GM18868 (cell line): ENCODE results near the gene VWC2L.

Source experiments
- ATAC-seq: cut with Tn5 transposase; IDR thresholded peaks from one replicate; pipeline ENCODE4 v1.9.1; 2021; ENCODE audit warnings: mild to moderate bottlenecking, moderate library complexity; ENCODE audit not compliant: unreplicated experiment

Gene VWC2L

GRCh38 chr2:214578442-214578841, 167.6 kb downstream of the VWC2L start:
- no peak for ATAC-seq

- ATAC-seq: no peak
Observed at GRCh38 chr2:214579035-214579434, 168.2 kb downstream of the VWC2L start.

GRCh38 chr2:214587442-214587841, 176.6 kb downstream of the VWC2L start:
- ATAC-seq: no peak

GRCh38 chr2:214591366-214591765, 180.5 kb downstream of the VWC2L start:
- ATAC-seq: no peak

GRCh38 chr2:214592011-214592410, 181.2 kb downstream of the VWC2L start:
- ATAC-seq: no peak

GRCh38 chr2:214593727-214594126, 182.9 kb downstream of the VWC2L start:
- no peak for ATAC-seq

- ATAC-seq: no peak
Observed at GRCh38 chr2:214601852-214602633, 191.2 kb downstream of the VWC2L start.

- ATAC-seq: no peak
Observed at GRCh38 chr2:214604861-214605260, 194.0 kb downstream of the VWC2L start.

GRCh38 chr2:214607051-214607450, 196.2 kb downstream of the VWC2L start:
- ATAC-seq: no peak

GRCh38 chr2:214611015-214611414, 200.2 kb downstream of the VWC2L start:
- no peak for ATAC-seq

GRCh38 chr2:214624166-214624760, 213.4 kb downstream of the VWC2L start:
- ATAC-seq: no peak

- ATAC-seq: no peak
Observed at GRCh38 chr2:214628091-214628490, 217.2 kb downstream of the VWC2L start.
